ENCODE measurements around the gene CD33. TPM values are rescaled to one million over a fixed set of nuclear protein-coding genes. Genes with fewer than 3 reads are reported as not detected.

CD33 gene
- total RNA-seq, 1 experiment from 2014 or later, result 0.31 TPM

GRCh38 chr19:51211833-51212232, 13.0 kb upstream of the CD33 start (continued):
- TF ChIP-seq, protein P1, sequence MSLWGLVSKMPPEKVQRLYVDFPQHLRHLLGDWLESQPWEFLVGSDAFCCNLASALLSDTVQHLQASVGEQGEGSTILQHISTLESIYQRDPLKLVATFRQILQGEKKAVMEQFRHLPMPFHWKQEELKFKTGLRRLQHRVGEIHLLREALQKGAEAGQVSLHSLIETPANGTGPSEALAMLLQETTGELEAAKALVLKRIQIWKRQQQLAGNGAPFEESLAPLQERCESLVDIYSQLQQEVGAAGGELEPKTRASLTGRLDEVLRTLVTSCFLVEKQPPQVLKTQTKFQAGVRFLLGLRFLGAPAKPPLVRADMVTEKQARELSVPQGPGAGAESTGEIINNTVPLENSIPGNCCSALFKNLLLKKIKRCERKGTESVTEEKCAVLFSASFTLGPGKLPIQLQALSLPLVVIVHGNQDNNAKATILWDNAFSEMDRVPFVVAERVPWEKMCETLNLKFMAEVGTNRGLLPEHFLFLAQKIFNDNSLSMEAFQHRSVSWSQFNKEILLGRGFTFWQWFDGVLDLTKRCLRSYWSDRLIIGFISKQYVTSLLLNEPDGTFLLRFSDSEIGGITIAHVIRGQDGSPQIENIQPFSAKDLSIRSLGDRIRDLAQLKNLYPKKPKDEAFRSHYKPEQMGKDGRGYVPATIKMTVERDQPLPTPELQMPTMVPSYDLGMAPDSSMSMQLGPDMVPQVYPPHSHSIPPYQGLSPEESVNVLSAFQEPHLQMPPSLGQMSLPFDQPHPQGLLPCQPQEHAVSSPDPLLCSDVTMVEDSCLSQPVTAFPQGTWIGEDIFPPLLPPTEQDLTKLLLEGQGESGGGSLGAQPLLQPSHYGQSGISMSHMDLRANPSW (CRISPR knock-in tag; conservative IDR thresholded peaks at IDR 0.05; ENCODE audit: low read depth), result no peak
- TF ChIP-seq GABPB1 (CRISPR knock-in tag; IDR thresholded peaks at IDR 0.05), result no peak
- no peak for TF ChIP-seq NR2C2 (CRISPR knock-in tag; IDR thresholded peaks at IDR 0.05)
- TF ChIP-seq ZNF317 (CRISPR knock-in tag; IDR thresholded peaks at IDR 0.05; ENCODE audit: borderline replicate concordance, low read depth), result no peak
- no peak for TF ChIP-seq HMGA2 (CRISPR knock-in tag; IDR thresholded peaks at IDR 0.05)

DNA sequence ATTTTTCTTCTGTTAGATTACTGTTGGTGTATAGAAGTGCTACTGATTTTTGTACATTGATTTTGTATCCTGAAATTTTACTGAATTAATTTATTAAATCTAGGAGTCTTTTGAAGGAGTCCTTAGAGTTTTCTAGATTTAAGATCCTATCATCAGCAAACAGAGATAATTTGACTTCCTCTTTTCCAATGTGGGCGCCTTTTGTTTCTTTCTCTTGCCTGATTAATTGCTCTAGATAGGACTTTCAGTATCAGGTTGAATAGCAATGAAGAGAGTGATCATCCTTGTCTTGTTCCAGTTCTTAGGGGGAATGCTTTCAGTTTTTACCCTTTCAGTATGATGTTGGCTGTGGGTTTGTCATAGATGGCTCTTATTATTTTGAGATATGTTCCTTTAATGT, 5.6 kb upstream of the CD33 start:
- TF ChIP-seq ZNF219 (CRISPR knock-in tag; IDR thresholded peaks at IDR 0.05; ENCODE audit: borderline replicate concordance), result no peak
- TF ChIP-seq ATF3 (CRISPR knock-in tag; conservative IDR thresholded peaks at IDR 0.05), result no peak
- no peak for TF ChIP-seq TCF7 (CRISPR knock-in tag; IDR thresholded peaks at IDR 0.05; ENCODE audit: low read depth)
- TF ChIP-seq, protein P2, sequence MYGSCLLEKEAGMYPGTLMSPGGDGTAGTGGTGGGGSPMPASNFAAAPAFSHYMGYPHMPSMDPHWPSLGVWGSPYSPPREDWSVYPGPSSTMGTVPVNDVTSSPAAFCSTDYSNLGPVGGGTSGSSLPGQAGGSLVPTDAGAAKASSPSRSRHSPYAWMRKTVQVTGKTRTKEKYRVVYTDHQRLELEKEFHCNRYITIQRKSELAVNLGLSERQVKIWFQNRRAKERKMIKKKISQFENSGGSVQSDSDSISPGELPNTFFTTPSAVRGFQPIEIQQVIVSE (CRISPR knock-in tag; IDR thresholded peaks at IDR 0.05; ENCODE audit: borderline replicate concordance), result no peak
- TF ChIP-seq ETV6 (CRISPR knock-in tag; IDR thresholded peaks at IDR 0.05), result no peak
- TF ChIP-seq GABPB1 (CRISPR knock-in tag; IDR thresholded peaks at IDR 0.05), result no peak
- TF ChIP-seq, protein P3, sequence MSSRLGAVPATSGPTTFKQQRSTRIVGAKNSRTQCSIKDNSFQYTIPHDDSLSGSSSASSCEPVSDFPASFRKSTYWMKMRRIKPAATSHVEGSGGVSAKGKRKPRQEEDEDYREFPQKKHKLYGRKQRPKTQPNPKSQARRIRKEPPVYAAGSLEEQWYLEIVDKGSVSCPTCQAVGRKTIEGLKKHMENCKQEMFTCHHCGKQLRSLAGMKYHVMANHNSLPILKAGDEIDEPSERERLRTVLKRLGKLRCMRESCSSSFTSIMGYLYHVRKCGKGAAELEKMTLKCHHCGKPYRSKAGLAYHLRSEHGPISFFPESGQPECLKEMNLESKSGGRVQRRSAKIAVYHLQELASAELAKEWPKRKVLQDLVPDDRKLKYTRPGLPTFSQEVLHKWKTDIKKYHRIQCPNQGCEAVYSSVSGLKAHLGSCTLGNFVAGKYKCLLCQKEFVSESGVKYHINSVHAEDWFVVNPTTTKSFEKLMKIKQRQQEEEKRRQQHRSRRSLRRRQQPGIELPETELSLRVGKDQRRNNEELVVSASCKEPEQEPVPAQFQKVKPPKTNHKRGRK (CRISPR knock-in tag; IDR thresholded peaks at IDR 0.05; ENCODE audit: borderline replicate concordance), result no peak
- TF ChIP-seq FOXK1 (CRISPR knock-in tag; IDR thresholded peaks at IDR 0.05), result no peak
- TF ChIP-seq ZNF232 (CRISPR knock-in tag; IDR thresholded peaks at IDR 0.05), result no peak
- TF ChIP-seq OVOL2 (CRISPR knock-in tag; IDR thresholded peaks at IDR 0.05; ENCODE audit: borderline replicate concordance), result no peak
- TF ChIP-seq HMGA2 (CRISPR knock-in tag; IDR thresholded peaks at IDR 0.05), result no peak
- TF ChIP-seq, protein P1 (CRISPR knock-in tag; conservative IDR thresholded peaks at IDR 0.05; ENCODE audit: low read depth), result no peak
- TF ChIP-seq SMAD4 (CRISPR knock-in tag; IDR thresholded peaks at IDR 0.05), result no peak
- TF ChIP-seq, protein P4, sequence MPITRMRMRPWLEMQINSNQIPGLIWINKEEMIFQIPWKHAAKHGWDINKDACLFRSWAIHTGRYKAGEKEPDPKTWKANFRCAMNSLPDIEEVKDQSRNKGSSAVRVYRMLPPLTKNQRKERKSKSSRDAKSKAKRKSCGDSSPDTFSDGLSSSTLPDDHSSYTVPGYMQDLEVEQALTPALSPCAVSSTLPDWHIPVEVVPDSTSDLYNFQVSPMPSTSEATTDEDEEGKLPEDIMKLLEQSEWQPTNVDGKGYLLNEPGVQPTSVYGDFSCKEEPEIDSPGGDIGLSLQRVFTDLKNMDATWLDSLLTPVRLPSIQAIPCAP (CRISPR knock-in tag; IDR thresholded peaks at IDR 0.05), result no peak
- TF ChIP-seq JAZF1 (CRISPR knock-in tag; IDR thresholded peaks at IDR 0.05), result no peak
- no peak for TF ChIP-seq ARID4B (CRISPR knock-in tag; IDR thresholded peaks at IDR 0.05; ENCODE audit: borderline replicate concordance)
- no peak for TF ChIP-seq GRHL2 (CRISPR knock-in tag; IDR thresholded peaks at IDR 0.05; ENCODE audit: insufficient replicate concordance, severe bottlenecking)
- TF ChIP-seq, protein P5, sequence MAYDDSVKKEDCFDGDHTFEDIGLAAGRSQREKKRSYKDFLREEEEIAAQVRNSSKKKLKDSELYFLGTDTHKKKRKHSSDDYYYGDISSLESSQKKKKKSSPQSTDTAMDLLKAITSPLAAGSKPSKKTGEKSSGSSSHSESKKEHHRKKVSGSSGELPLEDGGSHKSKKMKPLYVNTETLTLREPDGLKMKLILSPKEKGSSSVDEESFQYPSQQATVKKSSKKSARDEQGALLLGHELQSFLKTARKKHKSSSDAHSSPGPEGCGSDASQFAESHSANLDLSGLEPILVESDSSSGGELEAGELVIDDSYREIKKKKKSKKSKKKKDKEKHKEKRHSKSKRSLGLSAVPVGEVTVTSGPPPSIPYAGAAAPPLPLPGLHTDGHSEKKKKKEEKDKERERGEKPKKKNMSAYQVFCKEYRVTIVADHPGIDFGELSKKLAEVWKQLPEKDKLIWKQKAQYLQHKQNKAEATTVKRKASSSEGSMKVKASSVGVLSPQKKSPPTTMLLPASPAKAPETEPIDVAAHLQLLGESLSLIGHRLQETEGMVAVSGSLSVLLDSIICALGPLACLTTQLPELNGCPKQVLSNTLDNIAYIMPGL (CRISPR knock-in tag; IDR thresholded peaks at IDR 0.05), result no peak
- no peak for TF ChIP-seq TP53 (CRISPR knock-in tag; IDR thresholded peaks at IDR 0.05)
- no peak for ATAC-seq
- Mint-ChIP-seq H3K36me3 (peaks cover 2% of the 10 kb centered on the region; the same call in 1 of the 2 replicates), H3K27me3 (ENCODE audit: low read depth) (peaks cover 39% of the 10 kb centered on the region), H3K9me3 (peaks cover 39% of the 10 kb centered on the region), H3K4me3 (no peak overlapping the region), H3K27ac (no peak overlapping the region), H3K4me1 (no peaks in the 10 kb centered on the region)
- POLR2A ChIA-PET, result no interaction called here
- no peak for DNase-seq (ENCODE audit: low spot score)
- CTCF ChIA-PET, result no interaction called here
